ENCODE measurements around the gene IL17B.
"Not testable (repeated sequence)": the region's sequence is repeated elsewhere in the genome, so short reads cannot be mapped to it uniquely, and the experiment has no call there.

The IL17B gene

GRCh38 chr5:149400304-149400703 lies 21.2 kb upstream of the IL17B start:
- DNase-seq (ENCODE audit: low read depth in 2 of 2): no peak

GRCh38 chr5:149399775-149400174 lies 20.7 kb upstream of the IL17B start:
- no peak for DNase-seq (ENCODE audit: low read depth in 2 of 2)

GRCh38 chr5:149398747-149399266 lies 19.7 kb upstream of the IL17B start:
- DNase-seq (ENCODE audit: low read depth in 2 of 2): not testable (repeated sequence)

GRCh38 chr5:149397530-149397929 lies 18.4 kb upstream of the IL17B start:
- DNase-seq (ENCODE audit: low read depth in 2 of 2): no peak

- not testable (repeated sequence) for DNase-seq (ENCODE audit: low read depth in 2 of 2)
Measured at GRCh38 chr5:149394996-149395395, 15.9 kb upstream of the IL17B start.

DNA sequence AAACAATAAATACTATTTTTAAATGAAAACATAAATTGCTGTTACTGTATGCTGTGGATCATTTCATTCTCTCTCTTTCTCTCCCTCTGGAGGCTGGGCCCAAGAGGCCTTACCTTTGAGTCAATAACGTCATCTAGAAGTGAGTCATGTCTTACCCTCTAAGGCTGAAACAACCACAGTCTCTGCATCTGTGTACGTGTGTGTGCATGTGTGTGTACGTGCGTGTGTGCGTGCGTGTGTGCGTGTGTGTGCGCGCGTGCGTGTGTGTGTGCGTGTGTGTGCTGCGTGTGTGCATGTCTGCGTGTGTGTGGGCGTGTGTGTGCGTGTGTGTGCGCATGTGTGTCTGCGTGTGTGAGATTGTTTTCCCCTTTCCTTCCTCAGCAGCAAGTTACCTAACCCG lies 13.6 kb upstream of the IL17B start:
- DNase-seq (ENCODE audit: low read depth in 2 of 2): no peak

GRCh38 chr5:149391524-149391923 lies 12.4 kb upstream of the IL17B start:
- no peak for DNase-seq (ENCODE audit: low read depth in 2 of 2)

- DNase-seq (ENCODE audit: low read depth in 2 of 2): not testable (repeated sequence)
Measured at GRCh38 chr5:149391076-149391475, 12.0 kb upstream of the IL17B start.

- DNase-seq (ENCODE audit: low read depth in 2 of 2): no peak
Measured at GRCh38 chr5:149389552-149390495, 10.7 kb upstream of the IL17B start.

DNA sequence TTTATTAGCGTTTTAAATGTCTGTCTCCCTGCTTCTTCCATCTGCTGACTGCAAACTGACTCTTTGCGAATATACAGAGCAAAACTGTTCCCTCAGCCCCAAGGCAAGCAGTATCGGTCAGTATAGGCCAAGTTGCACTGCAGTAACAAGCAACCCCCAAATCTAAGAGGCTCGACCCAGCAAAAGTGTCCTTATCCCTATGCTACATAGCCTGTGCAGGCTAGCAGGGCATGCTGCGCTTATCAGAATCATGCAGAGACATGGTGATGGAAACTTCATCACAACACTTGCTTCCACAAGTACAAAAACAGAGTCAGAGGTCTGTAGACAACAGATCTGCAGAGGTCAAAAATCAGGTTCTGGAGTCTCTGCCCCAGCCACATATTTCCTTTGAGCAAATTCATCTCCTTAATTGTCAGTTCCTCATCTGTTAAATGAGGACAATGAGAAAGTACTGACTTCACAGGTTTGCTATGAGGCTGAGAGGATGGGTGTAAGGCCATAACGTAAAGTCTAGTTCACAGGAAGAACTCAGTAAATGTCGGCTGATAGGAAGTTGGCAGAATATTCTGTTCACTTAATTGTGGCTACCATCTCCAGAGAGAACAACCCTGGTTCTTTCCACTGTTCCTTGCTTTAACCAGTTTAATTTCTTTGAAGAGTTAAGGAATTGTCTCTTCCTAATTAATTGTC lies 9.6 kb upstream of the IL17B start:
- no peak for DNase-seq (ENCODE audit: low read depth in 2 of 2)

DNA sequence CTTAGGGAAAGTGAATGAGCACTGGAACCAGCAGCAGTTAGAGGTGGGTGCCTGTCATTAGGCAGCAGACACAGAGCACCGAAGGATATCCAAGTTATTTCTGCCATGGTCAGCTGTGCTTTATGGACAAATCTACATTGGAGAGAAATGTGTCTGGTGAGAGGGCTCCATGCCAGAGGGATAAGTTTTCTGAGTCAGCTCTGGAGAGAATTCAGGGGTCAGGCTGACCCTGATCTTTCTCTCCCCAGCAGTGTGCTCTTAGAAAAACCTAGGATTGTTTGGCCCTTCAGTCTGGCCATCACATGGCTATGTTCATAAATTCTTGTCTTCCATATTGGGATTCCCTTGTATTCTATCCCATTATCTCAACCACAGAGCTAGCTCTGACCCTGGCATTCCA lies 8.9 kb upstream of the IL17B start:
- DNase-seq (ENCODE audit: low read depth in 2 of 2): no peak

GRCh38 chr5:149387081-149387631 lies 8.1 kb upstream of the IL17B start:
- DNase-seq (ENCODE audit: low read depth in 2 of 2): no peak

DNA sequence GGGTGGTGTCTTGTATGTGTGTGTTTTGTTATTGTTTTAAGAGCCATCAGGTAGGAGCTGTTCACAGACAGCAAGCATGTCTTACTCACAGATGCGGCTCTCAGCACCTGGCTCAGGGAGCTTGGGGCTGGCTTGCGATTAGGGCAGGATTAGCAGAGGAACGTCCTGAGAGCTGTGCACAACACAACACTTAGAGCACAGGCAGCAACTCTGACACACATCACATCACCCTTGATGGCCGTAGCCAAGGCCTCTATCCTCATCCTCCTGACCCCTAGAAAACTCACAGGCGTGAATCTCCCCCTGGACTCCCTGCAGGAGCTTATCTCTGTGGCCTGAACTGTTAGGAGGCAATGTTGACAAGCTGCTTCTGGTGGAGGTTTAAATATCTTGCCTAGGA lies 7.1 kb upstream of the IL17B start:
- no peak for DNase-seq (ENCODE audit: low read depth in 2 of 2)

GRCh38 chr5:149383399-149383798 lies 4.3 kb upstream of the IL17B start:
- no peak for DNase-seq (ENCODE audit: low read depth in 2 of 2)

- DNase-seq (ENCODE audit: low read depth in 2 of 2): no peak
Measured at GRCh38 chr5:149382517-149383220, 3.6 kb upstream of the IL17B start.

DNA sequence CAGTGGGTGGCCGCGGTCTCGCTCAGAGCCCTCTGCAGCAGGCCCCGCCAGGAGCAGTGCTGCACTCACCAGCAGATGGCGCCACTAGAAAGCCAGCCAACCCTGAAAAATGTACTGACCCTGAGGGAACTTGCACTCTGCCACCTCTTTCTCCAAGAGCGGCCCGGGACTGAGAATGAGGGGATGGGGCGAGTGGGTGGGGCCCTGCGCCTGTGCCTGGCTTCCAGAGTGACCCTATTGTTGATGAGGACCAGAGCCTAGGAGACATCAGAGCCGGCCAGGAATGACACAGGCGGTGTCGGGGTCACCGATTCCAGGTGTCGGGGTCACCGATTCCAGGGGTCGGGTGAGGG lies 2.9 kb upstream of the IL17B start:
- peak; percentile 57 to 60 for DNase-seq (ENCODE audit: low read depth in 2 of 2)

DNA sequence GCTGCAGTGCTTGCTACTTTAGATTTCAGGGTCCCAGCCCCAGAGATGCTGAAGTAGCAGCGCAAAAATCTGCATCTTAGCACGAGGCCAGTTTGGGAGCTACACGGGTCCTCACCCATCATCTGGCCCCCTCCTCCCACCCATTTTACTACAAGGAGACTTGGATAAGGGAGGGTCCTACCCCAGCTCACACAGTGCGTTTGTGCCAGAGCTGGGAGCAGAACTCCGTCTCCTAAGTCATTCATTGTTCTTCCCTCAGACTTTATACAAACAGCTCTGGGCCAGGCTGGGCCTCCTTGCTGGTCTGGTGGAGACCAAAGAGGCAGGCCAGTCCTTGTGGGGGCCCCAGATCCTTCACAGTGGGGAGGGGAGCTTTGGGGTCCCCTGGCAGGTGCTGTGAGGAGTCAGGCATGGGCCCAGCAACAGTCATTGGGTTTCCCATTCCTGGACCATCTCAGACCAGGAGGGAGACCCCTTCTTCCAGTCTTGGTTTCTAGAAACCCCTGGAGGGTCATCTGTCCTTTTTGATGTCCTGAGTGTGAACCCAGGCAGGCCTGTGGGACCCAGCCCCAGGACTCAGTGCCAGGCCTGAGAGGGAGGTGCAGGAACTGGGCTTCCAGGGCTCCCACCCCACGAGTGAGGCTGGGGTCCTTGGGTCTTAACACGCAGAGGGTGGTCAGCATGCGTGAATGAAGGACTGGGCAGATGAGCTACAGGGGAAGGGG lies 2.3 kb upstream of the IL17B start:
- no peak for DNase-seq (ENCODE audit: low read depth in 2 of 2)

- no peak for DNase-seq (ENCODE audit: low read depth in 2 of 2)
Measured at GRCh38 chr5:149380466-149381121, 1.5 kb upstream of the IL17B start.

- no peak for DNase-seq (ENCODE audit: low read depth in 2 of 2)
Measured at GRCh38 chr5:149379818-149380374, 804 bp upstream of the IL17B start.

DNA sequence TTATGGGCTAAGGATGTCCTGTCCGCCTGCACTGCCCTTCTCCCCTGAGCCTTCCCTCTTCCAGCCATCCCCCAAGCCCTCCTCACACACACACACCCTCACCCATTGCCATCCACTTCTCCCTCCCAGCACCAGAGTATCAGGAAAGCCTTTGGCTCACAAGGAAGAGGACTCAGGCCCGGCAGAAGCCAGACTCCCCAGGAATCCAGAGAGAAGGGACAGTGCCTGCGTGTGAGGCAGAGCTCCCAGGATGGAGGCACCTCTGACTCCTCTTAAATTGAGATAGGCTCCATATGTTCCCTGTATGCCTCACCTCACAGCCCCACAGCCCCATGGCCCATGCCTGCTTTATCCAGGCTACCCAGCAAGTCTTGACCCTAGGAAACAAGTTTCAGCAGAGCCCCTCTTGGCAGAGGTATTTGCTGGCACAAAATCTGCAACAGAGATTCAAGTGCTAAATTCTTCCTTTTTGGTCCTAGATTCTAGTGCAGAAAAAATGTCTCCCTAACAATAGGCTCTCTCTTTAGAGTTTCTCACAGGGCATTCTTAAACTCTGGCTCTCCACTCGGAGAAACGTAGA lies 761 bp downstream of the IL17B start:
- DNase-seq (ENCODE audit: low read depth in 2 of 2): no peak

Data from stimulated activated CD8-positive, alpha-beta memory T cell treated with anti-CD3 and anti-CD28 coated beads, Interleukin-2, amount 100 ng/mL, for 1 hour (primary cell).